ENCODE data around the gene EMCN. TPM values are rescaled to one million over a fixed set of nuclear protein-coding genes. Genes with fewer than 3 reads are reported as not detected.
A peak's percentile ranks its signal among the peaks of the same experiment; 100 is the strongest.
"Not testable (repeated sequence)": the region's sequence is repeated elsewhere in the genome, so short reads cannot be mapped to it uniquely, and the experiment has no call there.

Gene EMCN
- total RNA-seq, 1 donor from 2014 or later, result 58.5 TPM

GRCh38 chr4:100417565-100417964 lies 100.3 kb downstream of the EMCN start:
- intact Hi-C loops (cut with DNase I), result no loop called here
- ATAC-seq (no peak), DNase-seq (ENCODE audit: low spot score) (no peak)

DNA sequence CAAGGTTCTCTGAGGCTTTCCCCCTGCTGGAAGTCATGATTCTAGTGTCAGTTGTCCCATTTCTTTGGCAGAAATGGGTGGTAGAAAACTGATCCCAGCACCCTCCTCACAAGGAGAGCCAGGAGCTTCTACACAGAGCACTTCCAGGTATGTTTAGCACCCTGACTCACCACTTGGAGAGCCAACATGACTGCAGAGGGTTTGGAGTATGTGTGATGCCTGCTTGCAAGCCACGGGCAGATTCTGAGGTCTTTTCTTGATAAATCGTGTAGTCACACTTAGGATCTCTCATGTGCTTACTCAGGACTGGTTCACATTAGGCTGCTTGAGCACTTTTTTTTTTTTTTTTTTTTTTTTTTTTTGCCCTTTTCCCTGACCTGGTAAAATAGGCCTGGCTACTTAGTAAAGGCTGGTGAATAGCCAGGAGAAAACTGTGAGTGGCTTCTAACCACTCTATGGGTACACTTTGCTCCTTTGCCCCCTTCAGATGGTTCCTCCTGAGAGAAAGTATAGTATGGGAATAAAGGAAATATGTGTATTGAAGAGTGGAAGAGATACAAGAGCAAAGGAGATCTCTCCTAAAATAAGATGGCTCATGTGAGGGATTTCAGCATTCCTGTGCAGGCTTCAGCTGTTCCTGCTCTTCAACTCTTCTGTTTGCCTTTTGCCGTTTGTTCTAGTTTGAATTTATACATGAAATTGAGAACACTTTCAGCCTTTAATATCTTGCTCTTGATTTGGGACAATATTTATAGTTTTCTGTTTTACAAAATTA lies 103.6 kb downstream of the EMCN start:
- intact Hi-C loops (cut with DNase I), result no loop called here
- no peak for DNase-seq (ENCODE audit: low spot score)
- ATAC-seq, result no peak

GRCh38 chr4:100391863-100392262 lies 126.0 kb downstream of the EMCN start:
- ATAC-seq (no peak), DNase-seq (ENCODE audit: low spot score) (no peak)
- intact Hi-C loops (cut with DNase I), result no loop called here

DNA sequence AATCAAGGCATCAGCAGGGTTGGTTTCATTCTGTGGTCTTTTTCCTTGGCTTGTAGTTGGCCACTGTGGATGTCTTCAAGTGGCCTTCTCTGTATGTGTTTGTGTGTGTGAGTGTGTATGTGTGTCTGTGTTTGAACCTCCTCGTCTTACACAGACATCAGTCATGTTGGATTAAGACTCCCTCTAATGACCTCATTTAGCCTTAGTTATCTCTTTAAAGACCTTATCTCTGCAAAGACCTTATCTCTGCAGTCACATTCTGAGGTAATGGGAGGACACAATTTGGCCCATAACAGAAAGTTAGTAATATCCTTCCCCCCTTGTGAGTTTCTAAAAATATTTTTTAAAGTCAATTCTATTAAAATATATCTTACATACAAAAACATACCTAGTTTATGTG lies 126.7 kb downstream of the EMCN start:
- ATAC-seq (no peak), DNase-seq (ENCODE audit: low spot score) (no peak)
- intact Hi-C loops (cut with DNase I), result no loop called here

DNA sequence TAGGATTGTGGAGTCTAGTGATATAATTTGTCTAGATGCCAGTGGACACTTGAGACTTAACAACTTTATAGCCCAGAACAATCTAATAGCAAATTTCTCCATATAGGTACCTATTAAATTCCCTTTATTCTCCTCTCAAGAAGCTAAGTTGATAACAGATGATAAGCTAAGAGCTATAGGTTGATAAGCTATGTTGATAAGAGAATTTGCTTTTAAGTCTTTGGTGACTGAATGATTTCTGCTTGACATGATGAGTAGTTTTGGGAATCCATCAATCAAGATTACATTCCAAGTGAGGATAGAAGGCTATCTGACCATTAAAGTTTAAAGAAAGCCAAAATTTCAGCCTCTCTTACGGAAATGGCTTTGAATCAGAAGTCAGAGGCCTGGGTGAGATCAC lies 131.6 kb downstream of the EMCN start:
- DNase-seq (ENCODE audit: low spot score), result no peak
- ATAC-seq, result no peak
- intact Hi-C loops (cut with DNase I), result no loop called here

GRCh38 chr4:100380401-100380800 lies 137.4 kb downstream of the EMCN start:
- DNase-seq (ENCODE audit: low spot score); intact Hi-C loops (cut with DNase I); ATAC-seq: not testable (repeated sequence)

GRCh38 chr4:100379583-100380105 lies 138.2 kb downstream of the EMCN start:
- intact Hi-C loops (cut with DNase I), result no loop called here
- ATAC-seq (no peak), DNase-seq (ENCODE audit: low spot score) (no peak)

GRCh38 chr4:100372432-100372831 lies 145.4 kb downstream of the EMCN start:
- DNase-seq (ENCODE audit: low spot score) (no peak), ATAC-seq (no peak)
- intact Hi-C loops (cut with DNase I), result no loop called here

DNA sequence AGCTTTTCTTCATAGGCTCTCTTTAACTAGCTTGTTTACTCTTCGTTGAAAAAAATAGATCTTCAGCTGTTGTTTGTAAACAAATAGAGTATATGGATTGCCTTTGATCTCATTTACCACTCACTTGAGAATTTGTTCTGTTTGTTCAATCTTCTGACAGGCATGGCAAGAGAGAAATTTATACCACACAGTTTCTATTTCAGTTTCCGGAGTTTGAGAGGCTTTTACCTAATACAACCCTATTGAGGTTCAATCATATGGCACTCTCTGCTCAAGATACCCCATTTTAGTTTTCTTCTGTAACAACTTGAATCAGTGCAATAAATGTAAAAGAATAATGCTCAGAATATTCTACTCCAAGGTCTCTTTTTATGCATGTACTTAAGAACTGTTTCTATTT lies 148.0 kb downstream of the EMCN start:
- no peak for ATAC-seq
- intact Hi-C loops (cut with DNase I), result no loop called here

GRCh38 chr4:100367451-100367850 lies 150.4 kb downstream of the EMCN start:
- DNase-seq (ENCODE audit: low spot score) (no peak), ATAC-seq (no peak)
- intact Hi-C loops (cut with DNase I), result no loop called here

More for the DNA sequence above, 148.0 kb downstream of the EMCN start:
- no peak for DNase-seq (ENCODE audit: low spot score)

GRCh38 chr4:100366213-100366612 lies 151.6 kb downstream of the EMCN start:
- no peak for ATAC-seq
- intact Hi-C loops (cut with DNase I), result no loop called here
- DNase-seq (ENCODE audit: low spot score), result no peak

DNA sequence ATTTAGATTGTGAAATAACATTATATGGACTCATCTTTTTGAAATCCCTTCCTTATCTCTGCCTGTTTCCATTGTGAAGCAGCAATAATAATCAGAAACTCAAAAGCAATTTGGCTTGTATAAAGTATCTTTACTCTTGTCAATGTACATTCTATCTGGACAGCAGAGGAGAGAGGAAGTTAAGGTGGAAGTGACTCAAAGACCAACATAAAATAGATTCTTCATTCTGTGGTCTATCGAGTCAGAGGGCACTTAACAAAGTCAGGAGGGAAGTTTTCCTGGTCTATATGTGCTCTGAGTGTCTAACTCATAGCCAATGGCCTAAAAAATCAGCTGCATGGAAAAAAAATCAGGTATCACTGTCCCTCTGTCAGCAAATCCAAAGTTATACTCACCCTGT lies 155.5 kb downstream of the EMCN start:
- DNase-seq (ENCODE audit: low spot score) (no peak), ATAC-seq (no peak)
- intact Hi-C loops (cut with DNase I), result no loop called here

GRCh38 chr4:100361336-100361735 lies 156.5 kb downstream of the EMCN start:
- intact Hi-C loops (cut with DNase I), result no loop called here
- DNase-seq (ENCODE audit: low spot score) (no peak), ATAC-seq (no peak)

GRCh38 chr4:100360211-100360610 lies 157.6 kb downstream of the EMCN start:
- intact Hi-C loops (cut with DNase I), result no loop called here
- ATAC-seq (no peak), DNase-seq (ENCODE audit: low spot score) (no peak)

DNA sequence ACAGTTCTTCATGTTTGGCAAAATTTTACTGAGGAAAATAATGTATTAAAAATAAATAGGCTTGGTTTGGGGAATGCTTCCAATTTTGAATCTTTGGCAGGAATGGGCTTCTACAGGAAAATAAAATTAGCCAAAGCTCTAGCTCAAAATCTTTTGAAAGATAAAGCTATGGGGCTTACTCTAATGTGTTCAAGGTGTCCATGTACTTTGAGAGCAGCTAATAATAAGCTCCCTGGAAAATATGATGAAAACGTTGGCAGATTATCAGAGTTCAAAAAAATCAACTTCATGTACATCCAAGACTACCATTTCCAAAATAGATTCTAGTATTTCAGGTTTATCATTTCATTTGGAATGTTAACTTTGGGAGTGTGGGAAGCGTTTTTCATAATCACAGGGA lies 158.4 kb downstream of the EMCN start:
- intact Hi-C loops (cut with DNase I), result no loop called here
- DNase-seq (ENCODE audit: low spot score) (no peak), ATAC-seq (peak; percentile 51)

- DNase-seq (ENCODE audit: low spot score), result no peak
- no peak for ATAC-seq
- intact Hi-C loops (cut with DNase I), result no loop called here
Observed at GRCh38 chr4:100357542-100357941, 160.3 kb downstream of the EMCN start.

- intact Hi-C loops (cut with DNase I), result no loop called here
- ATAC-seq (no peak), DNase-seq (ENCODE audit: low spot score) (no peak)
Observed at GRCh38 chr4:100356172-100356571, 161.7 kb downstream of the EMCN start.

DNA sequence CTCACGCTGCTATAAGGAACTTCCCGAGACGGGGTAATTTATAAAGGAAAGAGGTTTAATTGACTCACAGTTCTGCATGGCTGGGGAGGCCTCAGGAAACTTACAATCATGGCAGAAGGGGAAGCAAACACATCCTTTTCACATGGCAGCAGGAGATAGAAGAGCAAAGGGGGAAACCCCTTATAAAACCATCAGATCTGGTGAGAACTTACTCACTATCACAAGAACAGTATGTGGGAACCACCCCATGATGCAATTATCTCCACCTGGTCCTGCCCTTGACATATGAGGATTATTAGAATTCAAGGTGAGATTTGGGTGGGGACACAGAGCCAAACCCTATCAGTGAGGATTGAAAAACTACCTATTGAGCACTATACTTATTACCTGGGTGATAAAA lies 165.5 kb downstream of the EMCN start:
- intact Hi-C loops (cut with DNase I); DNase-seq (ENCODE audit: low spot score); ATAC-seq: not testable (repeated sequence)

- intact Hi-C loops (cut with DNase I), result no loop called here
- no peak for DNase-seq (ENCODE audit: low spot score)
- no peak for ATAC-seq
Observed at GRCh38 chr4:100348473-100348872, 169.3 kb downstream of the EMCN start.

- intact Hi-C loops (cut with DNase I), result no loop called here
- no peak for ATAC-seq
- DNase-seq (ENCODE audit: low spot score), result no peak
Observed at GRCh38 chr4:100347241-100347640, 170.6 kb downstream of the EMCN start.

DNA sequence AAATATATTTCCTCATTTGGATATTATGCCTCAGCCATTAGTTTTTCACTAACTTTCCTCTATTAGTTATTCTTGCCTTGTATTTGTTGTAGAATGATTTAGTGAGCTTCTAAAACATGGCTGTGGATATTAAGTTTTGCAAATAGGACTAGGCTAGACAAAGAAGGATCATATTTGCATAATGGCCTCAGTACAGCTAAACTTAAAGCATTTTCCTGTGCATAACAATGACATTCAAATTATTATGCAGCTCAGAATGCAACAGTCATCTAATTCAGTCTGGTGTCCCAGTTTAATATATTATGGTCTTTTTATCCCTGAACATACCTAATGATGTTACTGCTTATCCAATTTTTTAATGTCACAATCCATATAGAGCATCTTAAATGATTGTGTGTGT lies 172.2 kb downstream of the EMCN start:
- ATAC-seq, result no peak
- intact Hi-C loops (cut with DNase I), result no loop called here
- no peak for DNase-seq (ENCODE audit: low spot score)
